DMS114 treated with DMSO at 0.1 percent for 48 hours (cell line): ENCODE data around the gene RASSF8.
A peak's percentile ranks its signal among the peaks of the same experiment; 100 is the strongest.

Experiments used
- DNase-seq: peaks from one replicate; lab custom pipeline; 2025; ENCODE audit not compliant: unreplicated experiment; lab: John Stamatoyannopoulos, UW

Gene RASSF8

GRCh38 chr12:26027401-26027800 is 68.9 kb downstream of the RASSF8 start:
- no peak for DNase-seq

- peak; percentile 87 for DNase-seq
Measured at GRCh38 chr12:26028953-26029735, 70.7 kb downstream of the RASSF8 start.

DNA sequence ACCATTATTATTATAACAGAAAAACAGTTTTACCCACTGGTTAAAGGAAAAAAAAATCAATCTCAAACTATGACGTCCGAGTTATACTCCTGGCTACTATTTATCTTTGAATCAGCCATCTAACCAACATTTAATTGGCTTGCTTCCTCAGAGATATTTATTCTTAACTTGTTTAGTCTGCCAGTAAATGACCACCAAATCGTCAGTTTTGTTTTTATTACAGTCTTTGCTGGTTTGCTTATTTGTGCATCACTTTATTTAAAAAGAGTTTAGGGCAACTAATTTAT is 71.2 kb downstream of the RASSF8 start:
- peak; percentile 46 for DNase-seq

GRCh38 chr12:26030371-26030770 is 71.9 kb downstream of the RASSF8 start:
- DNase-seq: no peak

DNA sequence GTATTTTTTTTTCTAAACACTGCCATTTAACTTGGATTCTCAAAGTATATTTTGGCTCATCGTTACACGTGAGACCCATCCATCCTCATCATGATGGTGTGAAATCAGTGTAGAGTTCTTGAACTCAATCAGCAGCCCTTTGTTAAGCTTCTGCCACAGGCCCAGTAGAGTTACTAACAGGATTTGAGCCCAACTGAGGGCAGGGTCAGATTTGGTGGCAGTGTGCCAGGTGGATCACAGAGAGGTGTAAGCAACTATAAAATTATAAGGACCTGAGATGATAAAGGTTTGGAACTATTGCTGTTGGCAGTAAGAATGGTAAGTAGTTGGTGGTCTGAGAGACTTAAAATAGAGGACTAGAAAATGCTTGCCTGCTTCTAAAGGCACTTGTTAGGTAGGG is 72.8 kb downstream of the RASSF8 start:
- no peak for DNase-seq

DNA sequence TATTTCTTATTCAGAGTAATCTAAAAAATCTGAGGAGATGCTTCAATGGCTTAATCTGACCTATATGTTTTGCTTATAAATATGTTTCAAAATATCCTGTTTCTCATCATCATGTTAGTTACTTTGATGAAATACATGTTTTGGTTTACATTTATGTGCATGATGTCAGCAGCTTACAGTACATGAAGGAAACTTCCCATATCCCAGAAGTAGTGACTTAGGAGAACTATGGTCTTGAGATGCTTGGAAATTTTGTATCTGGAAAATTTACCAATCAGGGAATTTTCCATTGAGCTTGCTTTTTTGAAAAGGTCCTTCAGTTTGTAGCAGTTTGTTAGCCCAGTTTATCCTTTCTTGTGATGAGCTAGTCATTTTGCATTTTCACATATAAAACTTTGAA is 73.3 kb downstream of the RASSF8 start:
- no peak for DNase-seq

- peak; percentile 67 for DNase-seq
Measured at GRCh38 chr12:26032290-26032689, 73.8 kb downstream of the RASSF8 start.

DNA sequence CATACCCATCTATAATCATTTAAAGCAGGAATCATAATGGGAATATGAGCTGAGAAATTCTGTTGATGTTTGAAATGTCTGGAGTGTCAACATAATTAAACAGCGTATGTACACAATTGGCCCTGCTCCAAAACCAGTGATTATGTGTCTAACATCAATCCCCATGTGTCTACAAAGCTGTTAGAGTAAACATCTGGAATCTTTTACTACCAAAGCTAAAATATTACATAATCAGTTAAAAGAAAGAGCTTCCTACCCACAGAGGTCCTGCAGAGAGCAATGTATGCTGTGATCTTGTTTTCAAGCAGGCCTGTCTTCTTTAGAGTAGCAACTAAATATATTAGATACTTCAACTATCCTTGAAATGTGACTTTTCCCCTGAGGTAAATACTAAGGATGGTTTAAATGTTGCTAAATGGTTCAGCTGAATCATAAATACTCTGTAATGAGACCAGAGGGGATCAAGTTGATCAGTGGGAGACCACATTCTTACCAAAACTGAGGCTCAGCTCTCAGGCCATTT is 74.3 kb downstream of the RASSF8 start:
- peak; percentile 97 for DNase-seq

DNA sequence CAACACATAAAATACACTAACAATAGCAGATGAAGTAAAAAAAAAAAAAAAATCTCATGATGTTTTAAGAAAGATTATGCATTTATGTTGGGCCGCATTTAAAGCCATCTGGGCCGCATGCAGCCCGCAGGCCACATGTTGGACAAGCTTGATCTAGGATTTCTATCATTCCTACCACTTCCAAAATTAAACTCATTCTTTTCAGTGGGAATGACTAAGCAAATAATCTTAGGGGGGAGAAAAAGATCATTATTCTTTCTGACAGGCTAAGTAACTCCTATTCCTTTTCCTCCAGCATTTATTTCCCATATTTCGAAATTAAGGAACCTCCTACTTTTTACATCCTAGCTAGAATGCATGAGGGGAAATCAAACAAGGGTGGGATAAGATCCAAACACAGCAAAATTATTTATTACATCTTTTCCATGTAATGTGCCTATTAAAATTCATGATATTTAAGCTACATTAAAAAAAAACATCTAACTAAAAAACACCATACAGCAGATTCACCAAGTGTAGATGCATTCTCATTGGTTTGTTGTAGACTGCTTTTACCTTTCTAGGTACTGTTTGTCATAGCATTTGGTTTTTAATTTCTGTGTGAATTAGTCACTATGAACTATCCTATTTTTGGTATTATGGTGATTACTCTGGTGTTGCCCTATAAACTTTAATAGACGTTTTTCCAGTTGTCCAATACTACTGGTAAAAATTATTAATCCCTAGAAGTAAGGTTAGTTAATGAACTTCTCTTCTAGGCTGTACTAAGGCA is 76.1 kb downstream of the RASSF8 start:
- DNase-seq: peak; percentile 78

DNA sequence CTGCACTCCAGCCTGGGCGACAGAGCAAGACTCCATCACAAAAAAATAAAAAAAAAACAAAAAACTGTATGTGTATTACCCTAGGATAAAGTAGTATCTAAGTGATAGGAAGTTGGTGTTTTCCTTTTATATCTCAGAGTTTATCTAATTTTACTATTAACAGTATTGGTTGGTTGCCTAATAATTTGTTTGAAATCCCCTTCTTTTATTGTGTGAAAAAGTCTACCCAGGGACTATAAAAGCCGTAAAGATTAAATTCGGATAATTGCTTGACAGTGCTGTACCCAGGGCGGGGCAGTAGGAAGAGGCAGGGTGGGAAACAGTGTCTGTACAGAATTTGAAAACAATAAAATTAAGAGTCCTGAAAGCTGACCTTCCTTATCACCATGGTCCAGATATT is 78.4 kb downstream of the RASSF8 start:
- DNase-seq: no peak

- DNase-seq: no peak
Measured at GRCh38 chr12:26037615-26038220, 79.2 kb downstream of the RASSF8 start.

DNA sequence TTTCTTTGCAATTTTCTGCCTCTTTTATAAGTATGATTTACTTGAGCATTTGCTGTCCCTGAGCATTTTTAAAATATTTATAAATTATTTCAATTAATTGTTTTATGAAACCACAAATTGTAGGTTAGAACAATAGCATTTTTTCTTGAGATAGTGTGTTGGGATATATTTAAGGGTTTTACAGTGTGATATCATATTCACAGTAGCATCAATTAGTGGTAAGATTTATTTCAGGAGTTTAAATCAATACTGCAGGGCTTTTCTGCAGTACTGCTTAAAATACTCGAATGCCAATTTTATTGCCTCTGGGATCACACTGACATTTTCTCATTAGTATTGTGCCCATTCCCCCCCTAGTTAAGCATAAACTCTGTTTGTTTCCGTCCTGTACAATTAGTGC is 84.2 kb downstream of the RASSF8 start:
- peak; percentile 97 for DNase-seq

DNA sequence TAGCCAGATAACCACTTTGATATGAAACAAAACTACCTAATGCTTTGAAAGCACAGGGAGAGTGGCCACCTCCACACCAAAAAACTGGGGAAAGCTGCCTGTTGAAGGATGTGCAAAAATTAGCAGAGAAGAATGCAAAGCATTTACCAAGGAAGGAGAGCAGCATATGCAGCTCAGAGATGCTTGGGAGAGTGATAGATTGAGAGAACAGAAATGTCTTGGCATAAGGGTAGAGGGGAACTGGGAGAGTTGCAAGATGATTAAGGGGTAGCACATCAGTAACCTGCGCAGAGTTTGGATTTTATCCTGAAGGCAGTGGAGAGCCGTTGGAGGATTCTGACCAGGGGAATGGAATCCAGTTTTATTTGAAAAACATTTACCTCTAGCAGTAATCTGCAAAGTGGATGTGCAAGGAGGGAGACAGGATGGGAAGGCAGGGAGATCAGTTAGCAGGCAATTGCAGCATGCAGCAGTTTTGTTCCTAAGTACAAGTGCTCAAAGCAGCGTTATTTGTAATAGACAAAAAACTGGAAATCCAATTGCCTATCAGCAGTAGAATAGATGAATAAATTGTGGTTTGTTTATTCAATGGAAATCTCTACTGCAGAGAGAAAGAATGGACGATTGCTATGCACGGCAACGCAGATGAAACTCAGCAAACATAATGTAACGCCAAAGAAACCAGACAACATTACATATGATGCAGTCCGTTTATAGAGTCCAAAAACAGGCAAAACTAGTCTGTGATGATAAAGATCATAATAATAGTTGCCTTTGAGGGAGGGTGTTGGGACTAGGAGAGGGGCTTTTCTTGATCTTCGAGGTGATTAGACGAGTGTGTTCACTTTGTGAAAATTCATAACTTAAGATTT is 84.9 kb downstream of the RASSF8 start:
- DNase-seq: peak; percentile 97

GRCh38 chr12:26044007-26044394 is 85.5 kb downstream of the RASSF8 start:
- peak; percentile 84 for DNase-seq

GRCh38 chr12:26044592-26044991 is 86.1 kb downstream of the RASSF8 start:
- DNase-seq: no peak

- DNase-seq: no peak
Measured at GRCh38 chr12:26046203-26046602, 87.7 kb downstream of the RASSF8 start.

- DNase-seq: no peak
Measured at GRCh38 chr12:26046906-26047305, 88.4 kb downstream of the RASSF8 start.

- no peak for DNase-seq
Measured at GRCh38 chr12:26047401-26048226, 89.1 kb downstream of the RASSF8 start.

DNA sequence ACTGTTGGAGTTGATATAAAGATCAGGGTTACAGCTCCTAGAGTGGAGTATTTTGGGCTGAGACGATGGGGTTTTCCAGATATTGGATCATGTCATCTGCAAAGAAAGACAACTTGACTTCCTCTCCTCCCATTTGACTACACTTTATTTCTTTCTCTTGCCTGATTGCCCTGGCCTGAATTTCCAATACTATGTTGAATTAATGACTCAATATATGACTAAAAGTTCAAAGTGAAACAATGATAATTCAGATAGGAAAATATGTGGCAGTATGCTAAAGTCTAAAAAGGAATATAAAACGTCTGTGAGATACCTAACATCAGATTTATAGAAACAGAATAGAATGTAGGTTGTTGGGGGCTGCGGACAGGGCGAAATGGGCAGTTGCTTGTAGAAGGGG is 94.2 kb downstream of the RASSF8 start:
- DNase-seq: no peak

- DNase-seq: no peak
Measured at GRCh38 chr12:26054383-26054782, 95.9 kb downstream of the RASSF8 start.
